Endometrial microvascular endothelial cells (primary cell): ENCODE results near the gene LIAS. TPM values are rescaled to one million over a fixed set of nuclear protein-coding genes. Genes with fewer than 3 reads are reported as not detected.
"Not testable (repeated sequence)": the region's sequence is repeated elsewhere in the genome, so short reads cannot be mapped to it uniquely, and the experiment has no call there.

Source experiments
- in situ Hi-C: cut with HindIII; loops from 2 replicates; pipeline ENCODE4 v1.10.0; 2017; ENCODE audit warnings: low sequenced_read_pairs, low pct_unique_long_range_greater_than_20kb; ENCODE audit errors: inconsistent ontology term
- total RNA-seq: library from RNA; depleted of rRNA; stranded (reverse); fragments of >200 nt; gene quantifications from one replicate; pipeline ENCODE4 v1.2.3, GENCODE V29; 2015; ENCODE audit errors: inconsistent ontology term

LIAS gene
- total RNA-seq, 1 donor from 2014 or later, result 10.5 TPM

DNA sequence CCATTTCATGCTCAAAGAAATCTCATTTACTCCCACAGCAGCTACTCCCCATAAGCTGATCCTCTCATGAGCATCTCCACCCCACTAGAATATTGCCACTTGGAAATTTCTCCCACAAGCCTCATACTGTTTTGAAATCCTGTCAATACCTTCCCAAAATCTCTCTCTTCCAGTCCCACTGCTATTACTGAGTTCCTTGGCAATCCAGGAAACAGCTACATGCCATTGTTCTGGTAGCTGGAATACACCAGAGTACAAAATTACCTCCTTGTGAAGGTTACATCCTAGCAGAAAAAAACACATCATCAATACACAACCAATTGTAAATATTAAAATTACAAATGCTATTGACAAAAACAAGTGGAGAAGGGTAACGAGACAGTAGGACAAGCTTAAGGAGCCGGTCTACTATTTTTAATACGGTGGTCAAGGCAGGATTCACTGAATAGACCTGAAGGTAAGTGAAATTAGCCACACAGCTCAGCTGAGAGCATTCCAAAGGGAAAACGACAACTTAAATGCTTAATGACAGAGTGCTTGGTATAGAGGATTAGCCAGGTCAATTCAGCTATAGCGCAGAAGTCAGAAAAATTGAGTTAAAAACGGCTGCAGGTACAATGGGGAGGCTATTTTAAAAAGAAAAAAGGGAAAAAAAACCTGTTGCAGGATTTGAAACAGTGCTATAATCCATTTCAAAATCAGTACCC lies 6.5 kb upstream of the LIAS start:
- in situ Hi-C loops, result no loop called here

DNA sequence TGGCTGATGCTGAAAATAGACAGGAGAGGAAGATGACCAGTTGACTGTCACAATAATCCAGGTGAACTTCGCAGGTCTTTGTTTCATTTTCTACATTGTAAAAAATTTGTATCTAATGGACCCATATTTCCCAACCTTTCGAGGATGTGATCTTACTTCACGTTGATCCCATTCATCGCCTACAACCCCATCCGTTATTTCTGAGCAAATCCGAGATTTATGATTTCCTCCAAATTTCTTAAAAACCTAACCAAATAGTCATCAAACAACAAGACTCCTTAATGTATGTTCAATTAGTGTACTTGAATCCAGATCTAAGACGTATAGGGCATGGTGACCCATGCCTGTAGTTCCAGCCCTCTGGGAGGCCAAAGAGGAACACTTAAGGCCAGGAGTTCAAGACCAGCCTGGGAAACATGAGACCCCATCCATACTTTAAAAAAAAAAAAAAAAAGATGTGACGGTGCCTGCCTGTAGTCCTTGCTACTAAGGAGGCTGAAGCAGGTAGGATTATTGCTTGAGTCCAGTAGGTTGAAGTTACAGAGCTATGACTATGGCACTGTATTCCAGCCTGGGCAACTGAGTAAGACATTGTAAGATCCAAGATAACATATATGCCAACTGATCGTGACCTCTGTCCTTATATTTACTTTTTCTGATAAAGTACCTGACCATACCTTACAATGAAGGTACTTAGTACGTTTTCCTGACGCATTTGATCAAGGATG lies 5.8 kb upstream of the LIAS start:
- in situ Hi-C loops, result no loop called here

DNA sequence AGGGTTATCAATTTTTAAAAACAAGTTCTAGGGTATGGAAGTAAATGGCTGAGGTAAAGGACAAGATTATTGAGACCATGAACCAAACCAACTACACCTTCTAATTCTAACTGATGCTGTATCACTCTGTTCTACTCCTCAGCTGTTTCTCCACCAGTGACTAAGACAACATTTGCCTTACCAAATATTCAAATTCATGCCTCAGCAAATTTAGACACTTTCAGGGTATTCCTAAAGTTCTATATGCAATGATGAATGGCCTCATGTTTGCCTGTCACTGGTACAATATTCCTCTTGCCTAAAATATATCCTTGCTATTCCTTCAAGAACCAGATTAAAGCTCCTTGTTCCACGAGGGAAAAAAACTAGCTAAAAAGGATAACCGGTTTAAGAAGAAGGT lies 5.1 kb upstream of the LIAS start:
- in situ Hi-C loops, result no loop called here

DNA sequence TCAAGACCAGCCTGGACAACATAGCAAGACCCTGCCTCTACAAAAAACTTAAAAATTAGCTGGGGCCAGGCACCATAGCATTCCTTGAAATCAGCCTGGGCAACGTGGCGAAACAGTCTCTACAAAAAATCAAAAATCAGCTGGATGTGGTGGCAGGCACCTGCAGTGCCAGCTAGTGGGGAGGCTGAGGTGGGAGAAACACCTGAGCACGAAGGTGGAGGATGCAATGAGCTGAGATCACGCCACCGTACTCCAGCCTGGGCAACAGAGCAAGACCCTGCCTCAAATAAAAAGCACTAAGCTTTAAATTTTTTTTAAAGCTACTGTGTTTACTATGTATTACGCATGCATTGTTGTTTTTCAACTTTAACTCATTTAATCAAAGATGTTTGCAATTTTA lies 3.4 kb upstream of the LIAS start:
- in situ Hi-C loops, result no loop called here

DNA sequence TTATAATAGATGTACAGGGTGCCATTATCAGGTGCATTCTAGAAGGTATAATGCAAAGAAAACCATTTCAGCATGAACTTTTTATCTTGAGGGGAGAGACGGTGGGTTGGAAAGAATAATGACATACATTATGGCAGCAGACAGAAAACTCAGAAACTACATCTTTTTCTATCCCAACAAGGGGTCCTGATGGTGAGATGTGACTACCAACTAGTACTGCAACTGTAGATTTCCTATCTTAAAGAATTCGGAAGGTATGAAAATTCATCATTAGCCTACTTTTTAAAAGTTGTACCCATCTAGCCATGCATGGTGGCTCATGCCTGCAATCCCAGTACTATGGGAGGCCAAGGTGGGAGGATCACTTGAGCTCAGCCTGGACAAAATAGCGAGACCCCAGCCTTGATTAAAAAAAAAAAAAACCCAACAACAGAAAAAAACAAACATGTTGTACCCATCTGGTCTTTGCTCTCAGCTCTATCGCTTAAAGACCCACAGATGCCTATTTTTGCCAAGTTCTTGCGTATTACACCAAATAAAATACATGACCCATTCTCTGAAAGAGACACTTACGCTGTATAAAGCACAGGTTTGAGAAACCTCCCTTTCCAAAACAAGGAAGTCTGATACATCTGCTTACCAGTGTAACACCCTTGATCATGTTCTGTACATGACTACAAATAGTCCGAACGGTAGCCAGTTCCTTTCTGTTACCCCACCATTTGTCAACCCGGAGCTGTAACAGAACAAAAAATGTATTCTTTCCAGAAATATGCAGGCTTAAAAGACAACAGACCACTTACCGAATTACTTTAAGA lies 1.7 kb upstream of the LIAS start:
- in situ Hi-C loops, result no loop called here

DNA sequence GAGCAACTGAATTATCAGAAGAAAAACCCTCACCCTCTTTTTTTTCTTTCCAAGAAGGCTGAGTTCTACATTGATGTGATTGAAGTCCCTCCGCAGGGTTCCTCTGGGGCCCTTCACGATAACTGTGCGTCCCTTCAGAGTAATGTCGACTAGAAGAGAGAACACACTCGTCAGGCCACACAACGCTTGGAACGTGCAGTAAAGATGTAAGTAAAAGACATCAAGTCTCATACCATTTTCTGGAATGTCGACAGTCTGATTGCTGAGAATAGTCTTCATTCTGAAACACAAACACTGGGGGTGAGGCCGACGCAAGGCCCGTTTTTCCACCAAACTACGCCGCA lies 723 bp upstream of the LIAS start:
- in situ Hi-C loops, result not testable (repeated sequence)

DNA sequence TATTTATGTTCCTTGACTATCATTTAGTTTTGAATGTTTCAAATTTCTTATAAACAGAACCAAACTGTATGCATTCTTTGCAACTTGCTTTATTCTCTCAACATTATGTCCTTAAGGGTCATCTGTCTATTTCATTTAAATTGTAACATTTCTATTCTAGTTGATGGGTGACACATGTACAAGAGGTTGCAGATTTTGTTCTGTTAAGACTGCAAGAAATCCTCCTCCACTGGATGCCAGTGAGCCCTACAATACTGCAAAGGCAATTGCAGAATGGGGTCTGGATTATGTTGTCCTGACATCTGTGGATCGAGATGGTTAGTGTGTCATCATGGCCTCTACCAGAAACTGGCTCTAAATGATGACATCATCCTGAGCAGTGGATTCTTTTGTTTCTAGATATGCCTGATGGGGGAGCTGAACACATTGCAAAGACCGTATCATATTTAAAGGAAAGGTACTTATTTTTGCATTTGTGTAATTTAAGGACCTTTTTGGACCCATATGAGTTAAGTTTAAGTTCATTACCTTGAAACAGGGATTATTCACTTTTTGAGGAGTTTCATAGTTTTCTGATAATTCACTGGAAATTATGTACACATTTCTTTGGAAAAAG lies 6.1 kb downstream of the LIAS start:
- in situ Hi-C loops, result no loop called here

DNA sequence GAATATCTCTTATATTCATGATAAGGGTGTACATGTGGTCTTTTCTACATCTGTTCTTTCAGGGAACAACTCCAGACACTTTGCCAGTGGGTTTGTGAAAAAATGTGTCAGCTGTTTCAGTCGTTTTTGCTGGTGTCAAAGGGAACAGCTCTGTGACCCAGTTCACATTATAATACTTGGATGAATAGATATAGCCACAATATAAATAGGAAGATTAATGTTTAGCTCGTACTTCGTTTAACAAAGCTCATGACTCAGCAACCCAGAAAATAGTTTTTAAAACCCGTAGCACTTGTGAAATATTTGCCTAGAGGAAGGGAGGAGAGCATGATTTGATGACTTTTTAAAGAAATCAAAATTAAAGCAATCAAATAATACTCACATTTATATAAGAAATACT lies 7.9 kb downstream of the LIAS start:
- in situ Hi-C loops, result no loop called here

DNA sequence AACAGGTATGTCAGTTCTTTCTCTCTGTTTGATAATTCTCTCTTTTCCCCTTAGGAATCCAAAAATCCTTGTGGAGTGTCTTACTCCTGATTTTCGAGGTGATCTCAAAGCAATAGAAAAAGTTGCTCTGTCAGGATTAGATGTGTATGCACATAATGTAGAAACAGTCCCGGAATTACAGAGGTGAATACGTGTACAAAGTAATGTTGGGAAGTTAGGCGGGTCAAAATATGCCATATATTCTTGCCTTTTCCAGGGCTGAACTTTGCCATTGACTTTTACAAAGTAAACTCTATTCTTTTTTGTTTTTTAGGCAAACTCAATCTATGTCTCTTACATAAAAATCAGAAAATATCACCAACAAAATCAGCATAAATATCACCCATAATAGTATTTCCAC lies 8.6 kb downstream of the LIAS start:
- in situ Hi-C loops, result no loop called here

DNA sequence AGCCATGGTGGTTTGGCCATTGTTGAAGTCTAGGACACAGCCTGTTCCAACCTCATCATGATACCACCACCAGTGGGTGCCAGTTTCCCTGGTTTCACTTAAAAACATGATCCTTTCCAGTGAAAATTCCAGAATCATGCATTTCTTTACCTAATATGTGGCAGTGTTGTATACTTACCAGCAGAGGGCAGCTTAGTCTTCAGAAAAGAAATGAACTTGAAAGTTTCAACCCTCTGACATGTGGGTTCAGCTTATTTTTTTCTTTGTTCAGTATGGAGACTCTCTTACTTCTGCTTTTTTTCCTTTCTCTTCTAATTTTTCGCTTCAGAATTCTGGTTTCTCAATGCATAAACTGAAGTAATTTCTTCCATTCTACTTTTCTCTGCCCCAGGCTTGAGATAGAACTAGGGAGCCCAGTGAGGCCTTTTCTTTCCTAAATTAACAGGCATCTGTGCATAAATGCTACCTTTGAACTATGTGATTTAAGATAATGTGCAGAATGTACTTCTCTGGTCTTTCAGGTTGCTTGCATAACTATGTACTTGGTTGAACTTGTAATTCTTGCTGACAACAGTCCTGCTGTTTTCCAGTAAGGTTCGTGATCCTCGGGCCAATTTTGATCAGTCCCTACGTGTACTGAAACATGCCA lies 10.7 kb downstream of the LIAS start:
- in situ Hi-C loops, result no loop called here

DNA sequence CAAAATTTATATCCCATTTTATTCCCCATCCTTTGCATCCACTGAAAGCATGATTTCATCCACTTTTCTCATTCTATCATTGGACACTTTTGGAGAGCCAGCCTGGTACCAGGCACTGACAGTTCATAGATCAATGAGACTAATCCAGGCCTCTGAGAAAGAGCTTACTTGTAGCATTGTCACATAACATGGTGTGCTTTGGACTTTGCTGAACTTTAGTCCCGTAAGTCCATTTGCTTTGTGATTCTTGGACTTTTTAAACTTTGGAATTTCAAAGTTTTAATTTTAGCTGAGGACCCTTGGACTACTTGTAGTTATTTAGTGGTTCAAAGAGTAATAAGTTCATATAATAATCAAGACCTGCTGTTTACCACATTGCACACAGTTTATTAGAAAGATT lies 11.5 kb downstream of the LIAS start:
- in situ Hi-C loops, result no loop called here

DNA sequence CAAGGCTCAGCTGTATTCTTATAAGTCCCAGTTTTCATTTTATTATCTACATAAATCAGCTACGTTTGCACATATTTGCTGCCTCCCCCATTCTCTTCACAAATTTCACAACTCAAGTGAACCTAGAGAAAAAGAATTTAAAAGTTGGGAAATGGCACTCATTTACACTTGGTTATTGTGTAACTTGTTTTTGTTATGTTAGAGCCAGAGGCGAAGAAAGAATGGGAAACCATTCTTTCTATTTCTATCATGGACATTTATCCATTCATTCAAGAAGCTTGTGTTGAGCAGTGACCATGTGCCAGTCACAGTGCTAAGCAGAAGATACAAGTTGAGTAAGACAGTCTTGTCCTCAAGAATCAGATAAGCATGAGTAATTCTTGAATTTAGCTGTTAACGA lies 13.5 kb downstream of the LIAS start:
- in situ Hi-C loops, result no loop called here

DNA sequence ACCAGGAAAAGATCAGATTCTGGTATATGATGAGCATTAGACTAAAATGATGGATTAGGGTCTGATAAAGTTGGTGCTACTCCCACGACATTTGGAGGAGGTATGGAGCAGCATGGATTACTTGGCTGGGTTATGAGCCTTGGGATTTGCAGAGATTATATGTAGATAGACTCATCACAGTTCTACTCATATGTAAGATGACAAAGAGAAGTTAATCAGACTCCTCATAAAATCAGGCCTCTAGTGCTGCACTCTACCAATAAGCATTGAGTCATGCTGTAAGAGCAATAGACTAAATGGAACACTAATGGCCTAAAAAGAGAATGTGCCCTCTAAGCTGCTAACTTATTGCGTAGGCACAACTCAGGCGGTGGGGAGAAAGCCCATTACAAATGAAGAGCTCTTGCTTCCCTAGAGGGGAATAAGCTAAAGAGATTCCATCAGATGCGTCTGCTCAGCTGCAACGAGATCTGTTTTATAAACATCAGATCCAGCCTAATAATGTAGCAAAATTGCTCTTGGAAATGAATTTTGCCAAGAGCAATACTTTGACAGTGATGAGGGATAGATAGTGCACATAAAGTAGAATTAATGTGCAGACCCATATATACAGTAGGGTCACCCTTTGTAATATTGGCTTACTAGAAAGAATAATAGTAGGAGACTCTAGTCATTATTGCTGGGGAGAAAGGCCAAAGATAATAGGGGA lies 17.5 kb downstream of the LIAS start:
- in situ Hi-C loops, result no loop called here

DNA sequence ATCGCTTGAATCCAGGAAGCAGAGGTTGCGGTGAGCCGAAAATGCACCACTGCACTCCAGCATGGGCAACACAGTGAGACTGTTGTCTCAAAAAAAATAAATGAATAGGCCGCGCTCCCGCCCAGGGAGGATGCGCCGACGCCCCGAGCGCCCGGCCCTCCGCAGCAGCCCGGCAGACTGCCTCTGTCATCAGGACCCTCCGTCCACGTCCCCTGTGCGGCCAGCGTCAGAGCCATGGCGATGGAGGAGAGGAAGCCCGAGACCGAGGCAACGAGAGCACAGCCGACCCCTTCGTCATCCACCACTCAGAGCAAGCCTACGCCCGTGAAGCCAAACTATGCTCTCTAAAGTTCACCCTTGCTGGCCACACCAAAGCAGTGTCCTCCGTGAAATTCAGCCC lies 21.4 kb downstream of the LIAS start:
- in situ Hi-C loops, result no loop called here

DNA sequence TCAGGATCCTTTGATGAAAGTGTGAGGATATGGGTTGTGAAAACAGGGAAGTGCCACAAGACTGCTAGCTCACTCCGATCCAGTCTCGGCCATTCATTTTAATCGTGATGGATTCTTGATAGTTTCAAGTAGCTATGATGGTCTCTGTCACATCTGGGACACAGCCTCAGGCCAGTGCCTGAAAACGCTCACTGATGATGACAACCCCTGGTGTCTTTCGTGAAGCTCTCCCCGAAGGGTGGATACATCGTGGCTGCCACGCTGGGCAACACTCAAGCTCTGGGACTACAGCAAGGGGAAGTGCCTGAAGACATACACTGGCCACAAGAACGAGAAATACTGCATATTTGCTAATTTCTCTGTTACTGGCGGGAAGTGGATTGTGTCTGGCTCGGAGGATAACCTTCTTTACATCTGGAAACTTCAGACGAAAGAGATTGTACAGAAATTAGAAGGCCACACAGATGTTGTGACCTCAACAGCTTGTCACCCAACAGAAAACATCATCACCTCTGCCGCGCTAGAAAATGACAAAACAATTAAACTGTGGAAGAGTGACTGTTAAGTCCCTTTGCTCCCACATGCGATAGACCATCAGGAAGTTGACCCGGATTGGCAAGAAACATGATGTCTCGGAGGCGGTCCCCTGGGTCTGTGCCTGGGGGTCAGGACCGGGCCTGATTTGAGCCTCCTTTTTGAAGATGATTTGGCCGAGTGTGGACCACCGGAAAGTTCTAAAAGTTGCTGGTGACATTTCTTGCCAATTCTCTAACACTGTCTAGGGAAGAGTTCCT lies 22.2 kb downstream of the LIAS start:
- in situ Hi-C loops, result no loop called here

DNA sequence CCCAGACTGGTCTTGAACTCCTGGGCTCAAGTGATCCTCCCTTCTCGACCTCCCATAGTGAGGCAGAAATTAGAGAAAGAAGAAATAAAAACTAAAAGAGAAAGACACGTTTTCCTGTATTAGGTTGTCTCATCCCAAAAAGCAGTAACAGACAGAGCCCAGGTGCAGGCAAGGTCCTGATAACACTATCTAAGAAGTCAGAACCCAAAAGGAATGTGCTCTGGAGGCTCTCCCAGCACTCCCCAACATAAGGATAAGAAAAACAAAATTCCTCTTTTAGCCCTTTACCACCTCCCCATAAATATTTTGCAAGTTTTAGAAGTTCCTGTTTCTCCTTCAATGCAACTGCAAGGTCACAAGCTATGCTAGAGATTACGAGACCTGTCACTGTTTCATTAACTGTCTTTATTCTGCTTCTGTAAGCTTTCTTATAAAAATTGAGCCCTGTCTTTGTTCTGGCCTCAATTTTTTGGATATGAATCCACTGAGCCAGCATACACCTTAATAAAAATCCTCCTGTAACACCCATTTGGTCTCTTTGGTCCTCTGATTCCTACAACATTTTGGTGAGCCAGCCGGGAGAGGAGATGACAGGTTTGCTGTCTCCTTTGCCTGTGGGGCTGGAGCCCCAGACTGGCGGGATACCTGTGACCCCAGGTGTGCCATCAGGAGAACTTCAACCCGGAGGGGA lies 25.9 kb downstream of the LIAS start:
- in situ Hi-C loops, result no loop called here

DNA sequence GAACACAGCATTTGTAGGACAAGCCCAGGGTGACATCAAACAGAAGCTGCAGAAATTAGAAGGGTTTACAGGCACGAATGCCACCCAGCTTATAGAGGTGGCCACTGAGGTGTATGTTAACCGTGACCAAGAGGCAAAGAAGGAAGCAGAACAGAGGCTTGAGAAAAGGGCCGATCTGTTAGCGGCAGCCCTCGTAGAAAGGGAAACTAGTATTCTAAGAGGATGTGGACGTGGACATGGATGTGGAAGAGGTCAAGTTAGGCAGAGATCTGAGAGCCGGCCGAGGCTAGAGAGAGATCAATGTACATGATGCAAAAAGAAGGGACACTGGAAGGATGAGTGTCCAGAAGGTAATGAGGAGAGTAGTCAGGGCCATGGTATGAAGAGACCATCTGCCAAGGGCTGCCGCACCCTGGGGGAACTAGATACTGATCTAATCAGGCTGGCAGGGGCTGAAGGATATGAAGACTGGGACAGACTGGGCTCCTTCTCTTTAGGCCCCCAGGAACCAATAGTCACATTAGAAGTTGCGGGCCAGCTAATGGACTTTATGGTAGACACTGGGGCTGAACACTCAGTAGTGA lies 27.5 kb downstream of the LIAS start:
- in situ Hi-C loops, result no loop called here
